Stimulated activated CD8-positive, alpha-beta memory T cell treated with anti-CD3 and anti-CD28 coated beads, Interleukin-15, amount 100 ng/mL, for 24 hours (primary cell): ENCODE data around the gene SPINT2.

Experiments
- DNase-seq: peaks from one replicate; pipeline ENCODE4 v3.0.0-alpha.2; 2020; ENCODE audit warnings: low read depth

SPINT2 gene

DNA sequence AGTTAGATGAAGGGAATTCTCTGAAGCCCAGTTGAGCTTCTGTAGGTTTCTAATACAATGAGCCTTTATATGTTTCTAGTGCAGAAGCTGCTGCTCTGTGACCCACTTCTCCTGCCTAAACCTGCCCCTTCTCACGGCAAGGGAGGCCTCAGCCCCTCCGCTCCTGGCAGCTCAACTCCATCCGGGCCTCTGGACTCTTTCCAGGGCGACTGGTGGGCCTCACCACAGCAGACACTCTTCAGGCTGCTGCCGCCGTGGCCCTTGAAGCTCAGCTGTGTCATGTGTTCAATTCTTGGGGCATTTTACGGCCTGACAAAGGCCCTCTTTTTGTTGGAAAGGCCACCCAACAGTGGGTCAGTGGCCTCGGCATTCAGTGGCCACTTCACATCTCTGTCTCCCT is 29.7 kb downstream of the SPINT2 start:
- no peak for DNase-seq

DNA sequence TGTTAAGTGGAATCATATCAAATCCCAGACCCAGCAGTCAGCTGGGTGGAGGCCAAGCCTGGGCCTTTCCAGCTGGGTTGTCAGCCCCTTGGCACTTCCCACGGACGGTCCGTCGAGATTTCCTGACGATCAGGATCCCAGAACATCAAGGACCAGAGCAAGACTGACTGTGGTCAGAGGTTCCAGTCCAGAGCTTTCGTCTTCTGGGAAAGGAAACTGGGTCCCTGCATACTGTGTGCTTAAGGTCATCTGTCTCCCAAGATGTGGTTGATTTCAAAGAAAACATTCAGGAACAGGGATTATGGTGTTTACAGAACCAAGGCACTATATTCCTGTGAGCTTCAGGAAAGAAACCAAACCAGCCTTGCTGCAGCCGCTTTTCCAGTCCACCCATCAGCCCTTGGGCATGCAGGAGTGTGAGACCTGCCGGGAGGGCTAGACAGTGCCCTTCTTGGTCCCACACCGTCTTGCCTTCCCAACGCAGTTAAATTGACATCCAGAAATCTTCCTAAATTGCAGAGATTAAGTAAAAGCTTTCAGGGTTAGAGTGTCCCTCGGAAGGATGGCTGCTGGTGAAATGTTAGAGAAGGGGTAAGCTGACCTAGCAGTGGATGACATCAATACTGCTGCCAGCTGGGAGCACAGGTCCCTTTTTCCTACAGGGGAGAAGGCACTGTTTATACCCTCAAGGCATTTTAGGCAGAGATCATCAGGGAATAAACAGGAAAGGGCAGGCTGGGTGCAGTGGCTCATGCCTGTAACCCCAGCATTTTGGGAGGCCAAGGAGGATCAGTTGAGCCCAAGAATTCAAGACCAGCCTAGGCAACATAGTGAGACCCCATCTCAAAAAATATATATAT is 34.7 kb downstream of the SPINT2 start:
- DNase-seq, result no peak

- no peak for DNase-seq
Observed at GRCh38 chr19:38303517-38304351, 39.4 kb downstream of the SPINT2 start, which contains the start of gene C19orf33. TSS of gene C19orf33 (plus strand) at chr19:38304251. CDS start at chr19:38304262, 11 bp downstream.

DNA sequence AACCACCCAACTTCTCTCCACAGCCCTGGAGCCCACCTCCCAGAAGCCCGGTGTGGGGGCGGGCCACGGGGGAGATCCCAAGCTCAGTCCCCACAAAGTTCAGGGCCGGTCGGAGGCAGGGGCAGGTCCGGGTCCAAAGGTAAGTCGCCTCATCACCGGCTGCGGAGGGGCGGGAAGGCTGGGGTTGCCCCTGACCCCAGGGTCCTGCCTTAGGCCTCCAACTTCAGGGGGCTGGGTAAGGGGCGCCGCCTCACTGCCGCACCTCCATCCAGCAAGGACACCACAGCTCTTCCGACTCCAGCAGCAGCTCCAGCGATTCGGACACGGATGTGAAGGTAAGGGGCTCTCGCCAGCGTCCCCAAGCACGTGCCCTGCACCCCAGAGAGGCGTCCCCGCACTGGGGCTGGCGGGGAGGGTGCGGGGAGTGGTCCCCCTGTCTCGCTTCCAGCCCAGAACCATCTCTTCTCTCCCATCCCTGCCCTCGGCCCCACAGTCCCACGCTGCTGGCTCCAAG is 40.0 kb downstream of the SPINT2 start:
- no peak for DNase-seq

- no peak for DNase-seq
Observed at GRCh38 chr19:38304866-38305429, 40.6 kb downstream of the SPINT2 start.

DNA sequence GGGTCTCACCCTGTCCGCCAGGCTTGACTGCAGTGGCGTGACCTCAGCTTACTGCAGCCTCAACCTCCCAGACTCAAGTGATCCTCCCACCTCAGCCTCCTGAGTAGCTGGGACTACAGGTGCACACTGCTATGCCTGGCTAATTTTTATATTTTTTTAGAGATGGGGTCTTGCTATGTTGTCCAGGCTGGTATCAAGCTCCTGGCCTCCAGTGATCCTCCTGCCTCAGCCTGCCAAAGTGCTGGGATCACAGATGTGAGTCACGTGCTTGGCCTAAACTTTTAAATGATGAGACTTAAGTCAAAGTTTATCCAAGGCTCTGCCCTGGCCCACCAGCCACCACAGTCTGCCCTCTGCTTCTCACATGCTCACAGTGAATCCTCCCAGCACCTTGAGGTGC is 41.9 kb downstream of the SPINT2 start:
- DNase-seq, result no peak

DNA sequence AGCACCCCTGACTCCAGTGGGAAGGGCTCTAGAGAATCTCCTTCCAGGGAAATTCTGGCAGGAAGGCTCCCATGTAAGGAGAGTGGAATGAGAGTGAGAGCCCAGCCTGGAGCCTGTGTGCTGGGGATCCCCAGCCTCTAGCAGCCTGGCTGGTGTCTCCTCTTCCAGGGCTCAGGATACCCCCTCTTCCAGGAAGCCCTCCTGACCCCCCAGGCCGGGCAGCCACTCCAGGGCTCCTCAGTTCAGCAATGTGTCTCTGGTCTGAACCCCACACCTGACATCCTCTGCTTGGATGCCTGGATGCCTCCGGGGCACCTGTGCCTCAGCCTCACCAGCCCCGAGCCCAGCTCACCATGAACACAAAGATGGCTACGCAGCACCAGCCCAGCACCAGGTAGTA is 42.7 kb downstream of the SPINT2 start:
- no peak for DNase-seq

- no peak for DNase-seq
Observed at GRCh38 chr19:38307597-38307996, 43.2 kb downstream of the SPINT2 start.

- DNase-seq, result no peak
Observed at GRCh38 chr19:38308006-38308766, 43.8 kb downstream of the SPINT2 start.

DNA sequence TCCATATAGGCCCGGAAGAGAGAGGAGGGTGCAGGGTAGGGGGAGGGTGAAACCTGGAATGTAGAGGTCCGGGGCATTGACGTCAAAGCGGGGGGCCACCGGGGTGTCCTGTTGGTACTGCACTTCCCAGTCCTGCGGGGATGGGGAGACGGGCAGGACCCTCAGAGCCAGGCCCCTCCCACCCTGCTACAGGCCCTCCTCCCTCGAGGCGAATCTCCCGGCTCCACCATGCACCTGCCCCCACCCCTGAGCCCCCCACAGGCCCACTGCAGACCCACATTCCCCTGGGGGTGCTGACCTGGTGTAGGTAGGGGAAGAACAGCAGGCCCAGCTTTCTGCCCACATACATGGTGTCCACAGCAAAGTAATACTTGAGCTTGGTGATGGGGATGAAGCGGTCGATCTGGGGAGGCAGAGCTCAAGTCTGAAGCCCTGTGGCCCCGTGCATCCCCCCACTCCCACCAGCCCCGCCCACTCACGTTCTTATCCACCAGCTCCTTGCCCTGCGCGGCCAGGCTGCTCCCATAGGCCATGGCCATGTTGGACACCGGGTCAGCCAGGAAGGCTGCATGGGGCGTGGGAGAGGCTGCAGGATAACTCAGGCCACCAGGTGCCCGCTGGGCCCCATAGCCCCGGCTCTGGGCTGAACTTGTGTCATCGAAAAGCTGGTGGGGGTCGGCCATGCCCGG is 44.7 kb downstream of the SPINT2 start:
- DNase-seq, result no peak

GRCh38 chr19:38309615-38310278 is 45.4 kb downstream of the SPINT2 start:
- DNase-seq, result no peak

- no peak for DNase-seq
Observed at GRCh38 chr19:38310279-38310670, 45.9 kb downstream of the SPINT2 start.

- no peak for DNase-seq
Observed at GRCh38 chr19:38310986-38311385, 46.6 kb downstream of the SPINT2 start.

GRCh38 chr19:38315657-38316476 is 51.5 kb downstream of the SPINT2 start, which contains the start of gene YIF1B:
TSS of gene YIF1B (minus strand) at chr19:38315947. CDS start at chr19:38315917, 30 bp downstream.
- DNase-seq, result peak; percentile 81

DNA sequence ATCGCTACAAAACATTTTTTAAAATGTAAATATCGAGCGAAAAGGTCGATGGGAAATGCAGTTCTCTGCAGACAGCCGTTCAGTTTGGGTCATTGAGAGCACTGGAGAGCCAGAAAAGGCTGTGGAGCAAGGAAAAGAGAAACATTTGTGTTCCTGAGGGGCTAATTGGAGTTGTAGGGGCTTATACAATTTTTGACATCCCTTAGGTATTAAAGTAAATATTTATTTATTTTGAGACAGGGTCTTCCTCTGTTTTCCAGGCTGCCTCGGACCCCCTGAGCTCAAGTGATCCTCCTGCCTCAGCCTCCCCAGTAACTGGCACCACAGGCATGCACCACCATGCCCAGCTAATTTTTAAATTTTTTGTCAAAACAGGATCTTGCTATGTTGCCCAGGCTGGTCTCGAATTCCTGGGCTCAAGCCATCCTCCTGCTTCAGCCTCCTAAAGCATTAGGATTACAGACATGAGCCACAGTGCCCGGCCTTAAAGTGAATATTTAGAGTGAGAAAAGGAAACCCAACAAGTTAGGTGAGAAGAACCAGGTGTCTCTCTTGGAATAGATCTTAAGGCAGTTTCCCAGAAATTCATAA is 52.2 kb downstream of the SPINT2 start:
- DNase-seq, result no peak

DNA sequence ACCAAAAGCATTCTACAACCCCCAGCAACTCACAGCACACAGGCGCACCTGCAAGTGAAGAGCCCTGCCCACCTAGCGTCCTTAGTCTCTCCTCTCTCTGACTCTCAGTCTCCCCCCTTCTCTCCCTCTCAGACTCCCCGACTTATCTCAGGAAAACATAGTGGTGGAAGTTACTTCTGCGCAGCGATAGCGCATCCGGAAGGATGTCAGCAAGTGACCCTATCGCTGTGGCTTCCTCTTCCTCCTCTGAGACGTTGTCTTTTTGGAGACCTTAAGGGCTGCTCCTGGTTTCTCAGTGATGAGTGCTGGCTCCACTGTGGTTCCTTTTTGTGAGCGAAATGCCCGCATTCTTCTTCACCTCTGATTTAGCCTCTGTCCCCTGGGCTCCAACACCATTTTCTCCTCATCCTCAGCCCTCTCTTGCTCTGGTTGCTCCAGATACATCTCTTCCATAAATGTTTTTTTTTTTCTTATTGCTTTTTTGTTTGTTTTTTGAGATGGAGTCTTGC is 52.8 kb downstream of the SPINT2 start:
- DNase-seq, result no peak

- DNase-seq, result no peak
Observed at GRCh38 chr19:38318660-38319059, 54.3 kb downstream of the SPINT2 start.

DNA sequence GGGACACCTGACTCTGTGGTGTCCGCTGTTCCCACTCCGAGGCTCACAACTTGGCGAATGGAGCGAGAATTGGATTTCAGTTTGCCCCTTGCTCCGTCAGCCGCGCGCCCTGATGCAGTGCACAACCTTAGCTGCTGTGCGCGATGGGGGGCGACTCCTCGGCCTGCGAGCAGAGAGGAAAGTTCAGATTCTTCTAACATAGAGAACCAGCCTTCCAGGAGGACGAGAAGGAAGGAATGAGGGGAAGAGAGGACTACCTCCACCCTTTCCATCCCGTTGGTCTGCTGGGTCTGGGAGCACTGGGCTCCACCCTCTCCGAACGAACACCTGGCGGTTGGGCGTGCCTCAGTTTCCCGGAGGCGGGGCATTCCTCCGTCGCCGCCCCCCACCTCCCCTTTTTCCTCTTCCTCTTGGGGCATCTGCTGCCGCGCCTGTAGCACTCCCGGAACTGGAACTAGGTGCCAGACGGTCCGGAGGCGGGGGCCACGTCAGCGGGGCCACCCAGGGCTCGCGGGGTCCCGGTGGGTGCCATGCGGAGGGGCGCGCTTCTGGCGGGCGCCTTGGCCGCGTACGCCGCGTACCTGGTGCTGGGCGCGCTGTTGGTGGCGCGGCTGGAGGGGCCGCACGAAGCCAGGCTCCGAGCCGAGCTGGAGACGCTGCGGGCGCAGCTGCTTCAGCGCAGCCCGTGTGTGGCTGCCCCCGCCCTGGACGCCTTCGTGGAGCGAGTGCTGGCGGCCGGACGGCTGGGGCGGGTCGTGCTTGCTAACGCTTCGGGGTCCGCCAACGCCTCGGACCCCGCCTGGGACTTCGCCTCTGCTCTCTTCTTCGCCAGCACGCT is 55.3 kb downstream of the SPINT2 start, which contains the start of gene KCNK6:
Gene KCNK6 (plus strand): TSS at position 425 of the 838 bp plus-strand sequence. CDS start 106 bp downstream, at position 531.
- DNase-seq, result peak; percentile 13
